Lower lobe of right lung (tissue), 2 donors: ENCODE measurements around the gene NOS2. TPM values are rescaled to one million over a fixed set of nuclear protein-coding genes. Genes with fewer than 3 reads are reported as not detected.

Source experiments
- ATAC-seq, 2 donors: fragments of 200-7000 bp; cut with Tn5 transposase; one replicate each; pipeline ENCODE4 v1.9.1; 2020 to 2022; ENCODE audit warnings: mild to moderate bottlenecking in 2 of 2, moderate library complexity in 2 of 2
- DNase-seq: peaks from one replicate; pipeline ENCODE4 v3.0.0-alpha.2; 2020
- H3K27ac ChIP-seq: fragments of 200-600 bp; one replicate; pipeline ENCODE4 v1.8.0; 2022
- H3K27me3 ChIP-seq: fragments of 200-600 bp; one replicate; pipeline ENCODE4 v1.8.0; 2022; ENCODE audit warnings: low read depth
- H3K36me3 ChIP-seq: fragments of 200-600 bp; one replicate; pipeline ENCODE4 v1.8.0; 2022; ENCODE audit warnings: mild to moderate bottlenecking
- H3K4me1 ChIP-seq: fragments of 200-600 bp; one replicate; pipeline ENCODE4 v1.8.0; 2022
- H3K4me3 ChIP-seq: fragments of 200-600 bp; one replicate; pipeline ENCODE4 v1.8.0; 2022; ENCODE audit warnings: mild to moderate bottlenecking
- H3K9me3 ChIP-seq: fragments of 200-600 bp; one replicate; pipeline ENCODE4 v1.8.0; 2022
- CTCF ChIP-seq: fragments of 200-600 bp; IDR thresholded peaks from one replicate; pipeline ENCODE4 v1.8.0; 2022; ENCODE audit warnings: antibody characterized with exemption, mild to moderate bottlenecking
- intact Hi-C: fragments of 100-400 bp; cut with DNase I; formaldehyde crosslinking; loops from one replicate; pipeline ENCODE4 v1.11.0; 2022
- total RNA-seq: library from RNA; stranded (reverse); fragmentation: NEBNext Ultra II Directional; extraction: Animal tissue kit (Norgen Biotek cat#: 25700); gene quantifications from one replicate; pipeline ENCODE4 v1.2.1, GENCODE V29; 2021
- donor health status: DM: no; HTN: yes; CAD: no; lungs with severe emphysema.

NOS2 gene
- total RNA-seq, 1 donor from 2014 or later = 0.38 TPM

- ATAC-seq = no peak
- Histone ChIP-seq H3K9me3 (no peaks in the 10 kb centered on the region), H3K4me3 (no peak overlapping the region), H3K27me3 (no peaks in the 10 kb centered on the region), H3K27ac (no peak overlapping the region), H3K4me1 (no peaks in the 10 kb centered on the region), H3K36me3 (no peaks in the 10 kb centered on the region)
- intact Hi-C loops = no loop called here
- no peak for TF ChIP-seq CTCF
- no peak for DNase-seq
These were observed 1.7 kb upstream of the NOS2 start for GRCh38 chr17:27802033-27802432.

GRCh38 chr17:27798376-27798775 lies 2.0 kb downstream of the NOS2 start:
- peaks cover 10% of the 10 kb centered on the region for H3K27me3 ChIP-seq
- no peaks in the 10 kb centered on the region for H3K9me3 ChIP-seq
- TF ChIP-seq CTCF = no peak
- H3K4me1 ChIP-seq = peaks cover 4% of the 10 kb centered on the region
- no peak overlapping the region for H3K27ac ChIP-seq
- no peaks in the 10 kb centered on the region for H3K36me3 ChIP-seq
- ATAC-seq (no peak), DNase-seq (no peak)
- intact Hi-C loops = no loop called here
- H3K4me3 ChIP-seq = no peak overlapping the region

- H3K9me3 ChIP-seq = no peaks in the 10 kb centered on the region
- peaks cover 18% of the 10 kb centered on the region for H3K27me3 ChIP-seq
- H3K27ac ChIP-seq = no peak overlapping the region
- TF ChIP-seq CTCF = no peak
- H3K36me3 ChIP-seq = no peaks in the 10 kb centered on the region
- DNase-seq = peak; percentile 19
- peaks cover 9% of the 10 kb centered on the region for H3K4me1 ChIP-seq
- ATAC-seq = no peak
- no peak overlapping the region for H3K4me3 ChIP-seq
- intact Hi-C loops = no loop called here
These were observed 2.8 kb downstream of the NOS2 start for GRCh38 chr17:27797390-27798091.

- Histone ChIP-seq H3K4me1 (peaks cover 9% of the 10 kb centered on the region), H3K27ac (no peak overlapping the region), H3K9me3 (no peaks in the 10 kb centered on the region), H3K4me3 (peak overlapping the region; percentile 40), H3K27me3 (peaks cover 27% of the 10 kb centered on the region), H3K36me3 (no peaks in the 10 kb centered on the region)
- ATAC-seq = no peak
- DNase-seq = no peak
- intact Hi-C loops = no loop called here
- TF ChIP-seq CTCF = no peak
These were observed 6.3 kb downstream of the NOS2 start for GRCh38 chr17:27793906-27794569.

GRCh38 chr17:27793168-27793905 lies 7.0 kb downstream of the NOS2 start:
- peak overlapping the region; percentile 40 for H3K4me3 ChIP-seq
- no peaks in the 10 kb centered on the region for H3K36me3 ChIP-seq
- DNase-seq (peak; percentile 24), ATAC-seq (peak; percentile 49 to 76)
- H3K27ac ChIP-seq = no peak overlapping the region
- TF ChIP-seq CTCF = no peak
- peaks cover 27% of the 10 kb centered on the region for H3K27me3 ChIP-seq
- H3K9me3 ChIP-seq = no peaks in the 10 kb centered on the region
- peaks cover 9% of the 10 kb centered on the region for H3K4me1 ChIP-seq
- intact Hi-C loops = no loop called here
